Measurements from ENCODE around the gene STOML1.

Gene STOML1

DNA sequence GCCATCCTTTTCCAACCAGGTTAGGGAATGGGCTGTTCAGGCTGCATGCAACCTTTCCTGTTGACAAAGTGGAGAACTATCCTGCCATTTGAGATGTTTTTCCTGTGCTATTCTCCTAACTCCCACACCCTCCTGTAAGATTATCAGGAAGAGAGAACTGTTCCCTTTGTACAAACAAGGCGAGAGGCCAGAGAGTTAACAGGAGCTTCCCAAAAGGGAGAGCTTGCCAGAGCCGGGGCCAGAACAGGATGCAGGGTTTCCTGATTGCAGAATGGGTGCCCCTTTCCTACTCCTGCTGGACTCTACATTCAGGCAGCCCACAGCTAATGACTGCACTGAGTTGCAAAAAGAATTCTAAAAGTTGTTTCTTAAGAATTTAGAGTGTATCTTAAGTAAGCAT is 19.5 kb upstream of the STOML1 start:
- Histone ChIP-seq H3K27ac (ENCODE audit: low read length) (no peak overlapping the region), H3K79me2 (ENCODE audit: low read length) (peaks cover 94% of the 10 kb centered on the region), H3K4me3 (ENCODE audit: low read length) (no peak overlapping the region), H3K9ac (ENCODE audit: low read length) (no peak overlapping the region), H3K36me3 (replicated peaks; ENCODE audit: low read depth, low read length) (peaks cover 72% of the 10 kb centered on the region), H3K27me3 (ENCODE audit: low read depth, low read length) (no peaks in the 10 kb centered on the region), H3K4me1 (ENCODE audit: low read length) (peaks cover 16% of the 10 kb centered on the region), H3K4me2 (ENCODE audit: low read length) (no peak overlapping the region), H2AFZ (ENCODE audit: low read depth, low read length) (no peak overlapping the region), H3K9me3 (ENCODE audit: insufficient read depth, low read length) (no peaks in the 10 kb centered on the region), H4K20me1 (ENCODE audit: insufficient read depth, low read length) (peaks cover 70% of the 10 kb centered on the region)
- no peak for TF ChIP-seq EZH2phosphoT487 (IDR thresholded peaks at IDR 0.05; ENCODE audit: low read depth)
- TF ChIP-seq, protein P1, sequence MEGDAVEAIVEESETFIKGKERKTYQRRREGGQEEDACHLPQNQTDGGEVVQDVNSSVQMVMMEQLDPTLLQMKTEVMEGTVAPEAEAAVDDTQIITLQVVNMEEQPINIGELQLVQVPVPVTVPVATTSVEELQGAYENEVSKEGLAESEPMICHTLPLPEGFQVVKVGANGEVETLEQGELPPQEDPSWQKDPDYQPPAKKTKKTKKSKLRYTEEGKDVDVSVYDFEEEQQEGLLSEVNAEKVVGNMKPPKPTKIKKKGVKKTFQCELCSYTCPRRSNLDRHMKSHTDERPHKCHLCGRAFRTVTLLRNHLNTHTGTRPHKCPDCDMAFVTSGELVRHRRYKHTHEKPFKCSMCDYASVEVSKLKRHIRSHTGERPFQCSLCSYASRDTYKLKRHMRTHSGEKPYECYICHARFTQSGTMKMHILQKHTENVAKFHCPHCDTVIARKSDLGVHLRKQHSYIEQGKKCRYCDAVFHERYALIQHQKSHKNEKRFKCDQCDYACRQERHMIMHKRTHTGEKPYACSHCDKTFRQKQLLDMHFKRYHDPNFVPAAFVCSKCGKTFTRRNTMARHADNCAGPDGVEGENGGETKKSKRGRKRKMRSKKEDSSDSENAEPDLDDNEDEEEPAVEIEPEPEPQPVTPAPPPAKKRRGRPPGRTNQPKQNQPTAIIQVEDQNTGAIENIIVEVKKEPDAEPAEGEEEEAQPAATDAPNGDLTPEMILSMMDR (IDR thresholded peaks at IDR 0.05; ENCODE audit: low read depth, low read length), result no peak

- H3K9ac ChIP-seq (ENCODE audit: low read length), result no peak overlapping the region
- no peaks in the 10 kb centered on the region for H3K9me3 ChIP-seq (ENCODE audit: insufficient read depth, low read length)
- peaks cover 73% of the 10 kb centered on the region for H3K36me3 ChIP-seq (replicated peaks; ENCODE audit: low read depth, low read length)
- H3K4me1 ChIP-seq (ENCODE audit: low read length), result peaks cover 22% of the 10 kb centered on the region
- peaks cover 71% of the 10 kb centered on the region for H4K20me1 ChIP-seq (ENCODE audit: insufficient read depth, low read length)
- no peak overlapping the region for H3K4me2 ChIP-seq (ENCODE audit: low read length)
- H3K79me2 ChIP-seq (ENCODE audit: low read length), result peaks cover 95% of the 10 kb centered on the region
- no peaks in the 10 kb centered on the region for H3K27me3 ChIP-seq (ENCODE audit: low read depth, low read length)
- no peak overlapping the region for H2AFZ ChIP-seq (ENCODE audit: low read depth, low read length)
- H3K4me3 ChIP-seq (ENCODE audit: low read length), result no peak overlapping the region
- no peak overlapping the region for H3K27ac ChIP-seq (ENCODE audit: low read length)
- TF ChIP-seq, protein P1 (IDR thresholded peaks at IDR 0.05; ENCODE audit: low read depth, low read length), result no peak
- TF ChIP-seq EZH2phosphoT487 (IDR thresholded peaks at IDR 0.05; ENCODE audit: low read depth), result no peak
Observed at GRCh38 chr15:74010929-74011540, 18.9 kb upstream of the STOML1 start.

DNA sequence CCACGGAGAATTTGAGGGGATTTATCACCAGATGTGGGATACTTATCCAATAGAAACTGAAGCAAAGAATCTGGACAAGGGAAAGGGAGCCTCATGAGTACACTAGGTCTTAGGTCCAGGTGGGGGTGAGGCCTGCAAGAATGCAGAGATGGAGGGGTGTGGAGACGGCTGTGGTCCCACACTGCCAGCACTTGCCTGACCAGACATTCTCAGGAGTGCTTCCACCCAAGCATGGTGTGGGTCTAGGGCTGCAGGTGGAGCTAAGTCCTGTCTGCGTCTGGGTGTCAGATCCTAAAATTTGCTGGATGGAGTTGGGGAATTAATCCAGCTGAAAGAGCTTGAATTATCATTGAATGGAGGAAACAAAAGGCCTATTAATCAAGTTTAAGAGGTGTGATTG is 16.8 kb upstream of the STOML1 start:
- Histone ChIP-seq H4K20me1 (ENCODE audit: insufficient read depth, low read length) (peaks cover 63% of the 10 kb centered on the region), H3K4me2 (ENCODE audit: low read length) (no peak overlapping the region), H3K27me3 (ENCODE audit: low read depth, low read length) (no peaks in the 10 kb centered on the region), H3K79me2 (ENCODE audit: low read length) (peaks cover 96% of the 10 kb centered on the region), H3K4me1 (ENCODE audit: low read length) (peaks cover 31% of the 10 kb centered on the region), H3K27ac (ENCODE audit: low read length) (no peak overlapping the region), H3K9me3 (ENCODE audit: insufficient read depth, low read length) (no peaks in the 10 kb centered on the region), H3K36me3 (replicated peaks; ENCODE audit: low read depth, low read length) (peaks cover 72% of the 10 kb centered on the region), H3K4me3 (ENCODE audit: low read length) (no peak overlapping the region), H2AFZ (ENCODE audit: low read depth, low read length) (no peak overlapping the region), H3K9ac (ENCODE audit: low read length) (no peak overlapping the region)
- TF ChIP-seq, protein P1 (IDR thresholded peaks at IDR 0.05; ENCODE audit: low read depth, low read length), result no peak
- TF ChIP-seq EZH2phosphoT487 (IDR thresholded peaks at IDR 0.05; ENCODE audit: low read depth), result no peak

DNA sequence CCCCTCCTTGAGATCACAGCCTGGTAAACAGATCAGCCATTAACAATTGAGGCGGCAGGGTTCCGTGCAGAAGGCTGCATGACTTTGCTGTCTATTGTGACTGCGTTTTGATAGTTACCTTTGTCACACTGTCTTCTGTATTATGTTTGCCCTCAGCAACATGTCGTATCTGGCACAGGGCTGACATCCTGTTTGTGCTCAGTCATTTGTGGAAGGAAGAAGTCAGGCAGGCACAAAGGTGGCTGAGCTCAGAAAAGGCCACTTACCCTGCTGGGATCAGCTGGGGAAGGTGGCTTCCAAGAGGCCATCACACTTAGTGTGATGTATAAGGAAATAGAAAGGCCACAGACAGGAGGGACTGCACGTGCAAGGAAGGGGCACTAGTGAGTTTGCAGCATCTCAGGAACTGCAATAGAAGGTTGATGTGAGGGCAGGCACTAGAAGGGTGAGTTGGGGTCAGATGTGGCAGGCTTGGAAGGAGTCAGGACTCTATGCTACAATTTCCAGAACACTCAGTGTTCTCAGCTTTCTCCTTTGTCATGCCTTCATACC is 15.8 kb upstream of the STOML1 start:
- H3K9ac ChIP-seq (ENCODE audit: low read length), result peak overlapping the region; percentile 32
- peak overlapping the region; percentile 82 for H3K27ac ChIP-seq (ENCODE audit: low read length)
- TF ChIP-seq, protein P1 (IDR thresholded peaks at IDR 0.05; ENCODE audit: low read depth, low read length), result no peak
- TF ChIP-seq EZH2phosphoT487 (IDR thresholded peaks at IDR 0.05; ENCODE audit: low read depth), result no peak
- H3K4me2 ChIP-seq (ENCODE audit: low read length), result peak overlapping the region; percentile 61
- H3K27me3 ChIP-seq (ENCODE audit: low read depth, low read length), result no peaks in the 10 kb centered on the region
- H4K20me1 ChIP-seq (ENCODE audit: insufficient read depth, low read length), result peaks cover 56% of the 10 kb centered on the region
- H3K9me3 ChIP-seq (ENCODE audit: insufficient read depth, low read length), result no peaks in the 10 kb centered on the region
- H2AFZ ChIP-seq (ENCODE audit: low read depth, low read length), result no peak overlapping the region
- H3K4me1 ChIP-seq (ENCODE audit: low read length), result peaks cover 31% of the 10 kb centered on the region
- H3K36me3 ChIP-seq (replicated peaks; ENCODE audit: low read depth, low read length), result peaks cover 71% of the 10 kb centered on the region
- peak overlapping the region; percentile 42 for H3K4me3 ChIP-seq (ENCODE audit: low read length)
- H3K79me2 ChIP-seq (ENCODE audit: low read length), result peaks cover 96% of the 10 kb centered on the region

All from OCI-LY3 (cell line).